DND-41 (cell line): ENCODE data around the gene BAZ2A.

Source experiments
- EZH2 ChIP-seq: IDR thresholded peaks from 3 replicates; pipeline ENCODE4 v1.6.1; 2012; ENCODE audit warnings: borderline replicate concordance, low read depth, mild to moderate bottlenecking, moderate library complexity, low read length, inconsistent platforms; ENCODE audit not compliant: severe bottlenecking
- TF ChIP-seq, protein P1 (sequence below): IDR thresholded peaks from 2 replicates; pipeline ENCODE4 v1.5.1; 2012; ENCODE audit warnings: borderline replicate concordance, low read length, moderate library complexity, mild to moderate bottlenecking; ENCODE audit not compliant: poor library complexity, severe bottlenecking; ENCODE audit errors: extremely low read depth

DNA sequence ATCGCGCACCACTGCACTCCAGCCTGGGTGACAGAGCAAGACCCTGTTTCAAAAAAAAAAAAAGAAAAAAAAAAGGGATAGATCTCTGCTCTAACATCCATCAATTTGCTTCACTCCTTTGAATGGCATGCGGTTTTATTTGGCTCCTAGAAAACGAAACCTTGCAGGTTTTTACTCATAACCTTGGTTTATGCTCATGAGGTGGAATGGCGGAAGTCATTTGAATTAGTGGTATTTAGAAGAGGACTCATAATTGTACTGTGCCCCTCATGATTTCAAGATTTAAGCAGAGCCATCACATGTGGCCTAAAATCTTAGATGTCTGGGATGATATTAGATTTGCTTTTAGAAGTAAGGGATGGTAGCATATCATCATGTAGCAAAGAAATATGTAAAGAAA lies 79.1 kb downstream of the BAZ2A start:
- no peak for TF ChIP-seq EZH2
- TF ChIP-seq, protein P1, sequence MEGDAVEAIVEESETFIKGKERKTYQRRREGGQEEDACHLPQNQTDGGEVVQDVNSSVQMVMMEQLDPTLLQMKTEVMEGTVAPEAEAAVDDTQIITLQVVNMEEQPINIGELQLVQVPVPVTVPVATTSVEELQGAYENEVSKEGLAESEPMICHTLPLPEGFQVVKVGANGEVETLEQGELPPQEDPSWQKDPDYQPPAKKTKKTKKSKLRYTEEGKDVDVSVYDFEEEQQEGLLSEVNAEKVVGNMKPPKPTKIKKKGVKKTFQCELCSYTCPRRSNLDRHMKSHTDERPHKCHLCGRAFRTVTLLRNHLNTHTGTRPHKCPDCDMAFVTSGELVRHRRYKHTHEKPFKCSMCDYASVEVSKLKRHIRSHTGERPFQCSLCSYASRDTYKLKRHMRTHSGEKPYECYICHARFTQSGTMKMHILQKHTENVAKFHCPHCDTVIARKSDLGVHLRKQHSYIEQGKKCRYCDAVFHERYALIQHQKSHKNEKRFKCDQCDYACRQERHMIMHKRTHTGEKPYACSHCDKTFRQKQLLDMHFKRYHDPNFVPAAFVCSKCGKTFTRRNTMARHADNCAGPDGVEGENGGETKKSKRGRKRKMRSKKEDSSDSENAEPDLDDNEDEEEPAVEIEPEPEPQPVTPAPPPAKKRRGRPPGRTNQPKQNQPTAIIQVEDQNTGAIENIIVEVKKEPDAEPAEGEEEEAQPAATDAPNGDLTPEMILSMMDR: no peak
